Epithelial cell of esophagus (primary cell): ENCODE measurements around the gene CCDC14.

ENCODE experiments used
- DNase-seq: peaks from one replicate; pipeline ENCODE4 v3.0.0; 2010; ENCODE audit warnings: low read depth
- H3K4me3 ChIP-seq: 2 replicates; pipeline ENCODE4 v1.5.1; 2011; ENCODE audit warnings: mild to moderate bottlenecking, low read length, control low read depth
- CTCF ChIP-seq: IDR thresholded peaks from 2 replicates; pipeline ENCODE4 v1.5.1; 2011; ENCODE audit warnings: low read depth, mild to moderate bottlenecking, low read length, control low read depth, inconsistent platforms; ENCODE audit not compliant: insufficient read depth; ENCODE audit errors: missing control alignments

Gene CCDC14

GRCh38 chr3:123935830-123936229 is 25.2 kb downstream of the CCDC14 start:
- H3K4me3 ChIP-seq, result no peak overlapping the region
- no peak for TF ChIP-seq CTCF
- no peak for DNase-seq

GRCh38 chr3:123934250-123934649 is 26.8 kb downstream of the CCDC14 start:
- TF ChIP-seq CTCF, result no peak
- DNase-seq, result no peak
- no peak overlapping the region for H3K4me3 ChIP-seq

- no peak overlapping the region for H3K4me3 ChIP-seq
- no peak for DNase-seq
- TF ChIP-seq CTCF, result no peak
Measured at GRCh38 chr3:123930445-123930844, 30.6 kb downstream of the CCDC14 start.

GRCh38 chr3:123929325-123929724 is 31.7 kb downstream of the CCDC14 start:
- no peak for DNase-seq
- no peak overlapping the region for H3K4me3 ChIP-seq
- TF ChIP-seq CTCF, result no peak

GRCh38 chr3:123926396-123926795 is 34.6 kb downstream of the CCDC14 start:
- no peak overlapping the region for H3K4me3 ChIP-seq
- no peak for TF ChIP-seq CTCF
- no peak for DNase-seq

GRCh38 chr3:123920868-123921267 is 40.2 kb downstream of the CCDC14 start:
- H3K4me3 ChIP-seq, result no peak overlapping the region
- DNase-seq, result no peak
- no peak for TF ChIP-seq CTCF

- no peak overlapping the region for H3K4me3 ChIP-seq
- no peak for DNase-seq
- TF ChIP-seq CTCF, result no peak
Measured at GRCh38 chr3:123920383-123920782, 40.6 kb downstream of the CCDC14 start.
